Activated naive CD4-positive, alpha-beta T cell (primary cell): ENCODE data around the gene RRAGC.
A peak's percentile ranks its signal among the peaks of the same experiment; 100 is the strongest.

Experiments used
- DNase-seq, 4 experiments: peaks; one replicate each; lab custom pipeline; 2025; lab: John Stamatoyannopoulos, UW

RRAGC gene

GRCh38 chr1:38859561-38860453, at the start of gene RRAGC:
Gene RRAGC, minus strand, starts transcription at chr1:38859772. Its CDS starts 126 bp downstream, at chr1:38859646.
- peak; percentile 94 to 97 (median 96) for DNase-seq

- no peak for DNase-seq
These were observed 49.2 kb upstream of the RRAGC start for GRCh38 chr1:38908821-38909220.

- DNase-seq = no peak
These were observed 46.4 kb upstream of the RRAGC start for GRCh38 chr1:38905985-38906384.

GRCh38 chr1:38899560-38899959, 40.0 kb upstream of the RRAGC start:
- no peak for DNase-seq

GRCh38 chr1:38898653-38899230, 39.2 kb upstream of the RRAGC start:
- no peak for DNase-seq

- no peak for DNase-seq
These were observed 36.6 kb upstream of the RRAGC start for GRCh38 chr1:38896169-38896568.

- DNase-seq = no peak
These were observed 33.4 kb upstream of the RRAGC start for GRCh38 chr1:38892976-38893375.

- no peak for DNase-seq
These were observed 32.2 kb upstream of the RRAGC start for GRCh38 chr1:38891753-38892152.

GRCh38 chr1:38889589-38889988, 30.0 kb upstream of the RRAGC start:
- no peak for DNase-seq

GRCh38 chr1:38888423-38889333, 29.1 kb upstream of the RRAGC start:
- no peak for DNase-seq

GRCh38 chr1:38885092-38885491, 25.5 kb upstream of the RRAGC start:
- DNase-seq = no peak

- DNase-seq = no peak
These were observed 21.9 kb upstream of the RRAGC start, which contains the start of gene GJA9 for GRCh38 chr1:38881487-38881886. Gene GJA9, minus strand, starts transcription at chr1:38881587. Its CDS starts 5,489 bp downstream, at chr1:38876098.

GRCh38 chr1:38875811-38876210, 16.2 kb upstream of the RRAGC start:
- DNase-seq = no peak

- peak; percentile 91 to 94 (median 93) for DNase-seq
These were observed 13.7 kb upstream of the RRAGC start, which contains the start of gene MYCBP for GRCh38 chr1:38873027-38873969. Gene MYCBP, minus strand, starts transcription at chr1:38873348. Its CDS starts 43 bp downstream, at chr1:38873305.

GRCh38 chr1:38872401-38873026, 12.9 kb upstream of the RRAGC start:
- peak in 2 of 4 experiments; percentile 29 to 33 for DNase-seq

GRCh38 chr1:38870996-38871395, 11.4 kb upstream of the RRAGC start:
- DNase-seq = no peak

- no peak for DNase-seq
These were observed 7.6 kb upstream of the RRAGC start for GRCh38 chr1:38867208-38867607.

GRCh38 chr1:38865112-38865715, 5.6 kb upstream of the RRAGC start:
- no peak for DNase-seq

- DNase-seq = no peak
These were observed 853 bp upstream of the RRAGC start for GRCh38 chr1:38860454-38860795.
